ENCODE measurements around the gene SYNGAP1. TPM values are rescaled to one million over a fixed set of nuclear protein-coding genes. Genes with fewer than 3 reads are reported as not detected.
"Not testable (repeated sequence)": the region's sequence is repeated elsewhere in the genome, so short reads cannot be mapped to it uniquely, and the experiment has no call there.

SYNGAP1 gene
- total RNA-seq, 1 experiment from 2014 or later = 1.9 TPM

- H2AFZ ChIP-seq (ENCODE audit: low read length) = no peak overlapping the region
- TF ChIP-seq EZH2phosphoT487 (IDR thresholded peaks at IDR 0.05; ENCODE audit: borderline replicate concordance, low read length) = no peak
- no peak for TF ChIP-seq CTCF (conservative IDR thresholded peaks at IDR 0.05; ENCODE audit: low read depth, low read length)
- no peak for TF ChIP-seq EZH2 (IDR thresholded peaks at IDR 0.05; ENCODE audit: low read length, unreplicated experiment)
- no peaks in the 10 kb centered on the region for H3K79me2 ChIP-seq (ENCODE audit: low read length)
- H3K9me3 ChIP-seq (ENCODE audit: low read length) = no peaks in the 10 kb centered on the region
- DNase-seq (no peak), ATAC-seq (no peak)
- H3K9ac ChIP-seq (ENCODE audit: low read length) = no peak overlapping the region
- intact Hi-C loops (cut with micrococcal nuclease) = no loop called here
- H3K36me3 ChIP-seq (ENCODE audit: low read depth, low read length) = no peaks in the 10 kb centered on the region
- ChIA-PET CTCF (no interaction called here), POLR2A (ENCODE audit: unreplicated experiment) (no interaction called here)
- no peak overlapping the region for H3K27ac ChIP-seq (ENCODE audit: low read length)
- no peak overlapping the region for H3K4me2 ChIP-seq (ENCODE audit: low read length)
- no peaks in the 10 kb centered on the region for H4K20me1 ChIP-seq (ENCODE audit: low read length)
- no TSS peak for BruUV-seq (replicated peaks)
- no peaks in the 10 kb centered on the region for H3F3A ChIP-seq (ENCODE audit: low read length, unreplicated experiment)
- H3K4me3 ChIP-seq (ENCODE audit: low read length) = no peak overlapping the region
- peaks cover 8% of the 10 kb centered on the region; the same call in 1 of the 2 replicates for H3K4me1 ChIP-seq (ENCODE audit: insufficient read depth, low read length)
- no peaks in the 10 kb centered on the region for H3K27me3 ChIP-seq (ENCODE audit: low read length)
- no peaks in the 10 kb centered on the region for H3K9me2 ChIP-seq (replicated peaks; ENCODE audit: low read length)
Measured at GRCh38 chr6:33377171-33377570, 42.7 kb upstream of the SYNGAP1 start.

GRCh38 chr6:33379184-33379583 lies 40.7 kb upstream of the SYNGAP1 start:
- DNase-seq; H3K4me2 ChIP-seq (ENCODE audit: low read length); ATAC-seq; H3K27me3 ChIP-seq (ENCODE audit: low read length); POLR2A ChIA-PET (ENCODE audit: unreplicated experiment); H3F3A ChIP-seq (ENCODE audit: low read length, unreplicated experiment); H3K27ac ChIP-seq (ENCODE audit: low read length); intact Hi-C loops (cut with micrococcal nuclease); H3K9ac ChIP-seq (ENCODE audit: low read length); H2AFZ ChIP-seq (ENCODE audit: low read length); H4K20me1 ChIP-seq (ENCODE audit: low read length); H3K9me3 ChIP-seq (ENCODE audit: low read length); H3K79me2 ChIP-seq (ENCODE audit: low read length); H3K4me3 ChIP-seq (ENCODE audit: low read length); BruUV-seq (replicated peaks); CTCF ChIA-PET; H3K4me1 ChIP-seq (ENCODE audit: insufficient read depth, low read length); H3K36me3 ChIP-seq (ENCODE audit: low read depth, low read length); H3K9me2 ChIP-seq (replicated peaks; ENCODE audit: low read length): not testable (repeated sequence)

- Histone ChIP-seq H3K9ac (ENCODE audit: low read length) (no peak overlapping the region), H3K9me3 (ENCODE audit: low read length) (no peaks in the 10 kb centered on the region), H3K9me2 (replicated peaks; ENCODE audit: low read length) (no peaks in the 10 kb centered on the region), H2AFZ (ENCODE audit: low read length) (no peak overlapping the region), H4K20me1 (ENCODE audit: low read length) (no peaks in the 10 kb centered on the region), H3K4me2 (ENCODE audit: low read length) (no peak overlapping the region), H3K27me3 (ENCODE audit: low read length) (no peaks in the 10 kb centered on the region), H3K4me3 (ENCODE audit: low read length) (no peak overlapping the region), H3K4me1 (ENCODE audit: insufficient read depth, low read length) (no peaks in the 10 kb centered on the region; the same call in 1 of the 2 replicates), H3K36me3 (ENCODE audit: low read depth, low read length) (no peaks in the 10 kb centered on the region), H3F3A (ENCODE audit: low read length, unreplicated experiment) (no peaks in the 10 kb centered on the region), H3K27ac (ENCODE audit: low read length) (no peak overlapping the region), H3K79me2 (ENCODE audit: low read length) (no peaks in the 10 kb centered on the region)
- intact Hi-C loops (cut with micrococcal nuclease) = no loop called here
- POLR2A ChIA-PET (ENCODE audit: unreplicated experiment) = no interaction called here
- CTCF ChIA-PET = no interaction called here
- no TSS peak for BruUV-seq (replicated peaks)
- TF ChIP-seq CTCF (conservative IDR thresholded peaks at IDR 0.05; ENCODE audit: low read depth, low read length) (no peak), EZH2phosphoT487 (IDR thresholded peaks at IDR 0.05; ENCODE audit: borderline replicate concordance, low read length) (no peak), EZH2 (IDR thresholded peaks at IDR 0.05; ENCODE audit: low read length, unreplicated experiment) (no peak)
- ATAC-seq (no peak), DNase-seq (no peak)
Measured at GRCh38 chr6:33380272-33380981, 39.4 kb upstream of the SYNGAP1 start.
